ENCODE data around the gene OLFM4. TPM values are rescaled to one million over a fixed set of nuclear protein-coding genes. Genes with fewer than 3 reads are reported as not detected.

Gene OLFM4
- total RNA-seq, 2 experiments from 2014 or later: not detected

GRCh38 chr13:53032849-53033248, 4.2 kb downstream of the OLFM4 start:
- Histone ChIP-seq H3K4me3 (ENCODE audit: low read length) (no peak overlapping the region), H3K9me3 (ENCODE audit: control insufficient read depth in 1 of 2, insufficient read depth in 1 of 2, low read length in 2 of 2) (peaks cover 0 to 2% of the 10 kb centered on the region in 2 experiments), H3K27me3 (ENCODE audit: control insufficient read depth in 1 of 2, insufficient read depth in 2 of 2, low read length in 2 of 2) (no peaks in the 10 kb centered on the region), H3K36me3 (ENCODE audit: insufficient read depth, low read length) (no peaks in the 10 kb centered on the region), H3K27ac (ENCODE audit: low read depth in 1 of 2, low read length in 2 of 2) (no peak overlapping the region), H3K4me1 (ENCODE audit: insufficient read depth, low read length) (no peaks in the 10 kb centered on the region)
- H3K27ac Mint-ChIP-seq: no peak overlapping the region
- no peak overlapping the region for H3K4me3 Mint-ChIP-seq
- no peaks in the 10 kb centered on the region for H3K4me1 Mint-ChIP-seq (ENCODE audit: low read depth)
- no peaks in the 10 kb centered on the region for H3K36me3 Mint-ChIP-seq (ENCODE audit: low read depth)
- ATAC-seq (ENCODE audit: poor library complexity) (no peak), DNase-seq (no peak)
- intact Hi-C loops (cut with DNase I, micrococcal nuclease): no loop called here
- POLR2A ChIA-PET: no interaction called here
- no peak for TF ChIP-seq CTCF (IDR thresholded peaks at IDR 0.05)
- H3K27me3 Mint-ChIP-seq: peaks cover 16% of the 10 kb centered on the region
- H3K9me3 Mint-ChIP-seq: no peaks in the 10 kb centered on the region
- CTCF ChIA-PET: no interaction called here

GRCh38 chr13:53038993-53039392, 10.4 kb downstream of the OLFM4 start:
- Mint-ChIP-seq H3K9me3 (no peaks in the 10 kb centered on the region), H3K4me1 (ENCODE audit: low read depth) (no peaks in the 10 kb centered on the region), H3K36me3 (ENCODE audit: low read depth) (no peaks in the 10 kb centered on the region), H3K27ac (no peak overlapping the region), H3K27me3 (peaks cover 17% of the 10 kb centered on the region), H3K4me3 (no peak overlapping the region)
- H3K9me3 ChIP-seq (ENCODE audit: control insufficient read depth in 1 of 2, insufficient read depth in 1 of 2, low read length in 2 of 2): no peaks in the 10 kb centered on the region
- DNase-seq (no peak), ATAC-seq (ENCODE audit: poor library complexity) (no peak)
- H3K27ac ChIP-seq (ENCODE audit: low read depth in 1 of 2, low read length in 2 of 2): no peak overlapping the region
- H3K27me3 ChIP-seq (ENCODE audit: control insufficient read depth in 1 of 2, insufficient read depth in 2 of 2, low read length in 2 of 2): no peaks in the 10 kb centered on the region
- H3K4me1 ChIP-seq (ENCODE audit: insufficient read depth, low read length): no peaks in the 10 kb centered on the region
- TF ChIP-seq CTCF (IDR thresholded peaks at IDR 0.05): no peak
- CTCF ChIA-PET: no interaction called here
- no peak overlapping the region for H3K4me3 ChIP-seq (ENCODE audit: low read length)
- intact Hi-C loops (cut with DNase I, micrococcal nuclease): no loop called here
- POLR2A ChIA-PET: no interaction called here
- no peaks in the 10 kb centered on the region for H3K36me3 ChIP-seq (ENCODE audit: insufficient read depth, low read length)

GRCh38 chr13:53041968-53042516, 13.4 kb downstream of the OLFM4 start:
- no peaks in the 10 kb centered on the region for H3K4me1 Mint-ChIP-seq (ENCODE audit: low read depth)
- TF ChIP-seq CTCF (IDR thresholded peaks at IDR 0.05): no peak
- ATAC-seq (ENCODE audit: poor library complexity) (no peak), DNase-seq (no peak)
- ChIA-PET CTCF (no interaction called here), POLR2A (no interaction called here)
- no peaks in the 10 kb centered on the region for H3K9me3 ChIP-seq (ENCODE audit: control insufficient read depth in 1 of 2, insufficient read depth in 1 of 2, low read length in 2 of 2)
- H3K27ac ChIP-seq (ENCODE audit: low read depth in 1 of 2, low read length in 2 of 2): no peak overlapping the region
- H3K36me3 ChIP-seq (ENCODE audit: insufficient read depth, low read length): no peaks in the 10 kb centered on the region
- no peaks in the 10 kb centered on the region for H3K27me3 ChIP-seq (ENCODE audit: control insufficient read depth in 1 of 2, insufficient read depth in 2 of 2, low read length in 2 of 2)
- H3K4me1 ChIP-seq (ENCODE audit: insufficient read depth, low read length): no peaks in the 10 kb centered on the region
- H3K9me3 Mint-ChIP-seq: no peaks in the 10 kb centered on the region
- no peak overlapping the region for H3K27ac Mint-ChIP-seq
- intact Hi-C loops (cut with DNase I, micrococcal nuclease): no loop called here
- no peaks in the 10 kb centered on the region for H3K36me3 Mint-ChIP-seq (ENCODE audit: low read depth)
- H3K27me3 Mint-ChIP-seq: peaks cover 17% of the 10 kb centered on the region
- H3K4me3 Mint-ChIP-seq: no peak overlapping the region
- H3K4me3 ChIP-seq (ENCODE audit: low read length): no peak overlapping the region

Data from CD4-positive, alpha-beta T cell (primary cell).